Smooth muscle cell (in vitro differentiated cells): ENCODE results near the gene SEC63. TPM values are rescaled to one million over a fixed set of nuclear protein-coding genes. Genes with fewer than 3 reads are reported as not detected.
"Not testable (repeated sequence)": the region's sequence is repeated elsewhere in the genome, so short reads cannot be mapped to it uniquely, and the experiment has no call there.

ENCODE experiments used
- DNase-seq: peaks from one replicate; lab custom pipeline; 2025; ENCODE audit not compliant: unreplicated experiment; lab: John Stamatoyannopoulos, UW
- H2AFZ ChIP-seq: fragments of 200-600 bp; sonication (generic); 2 replicates; pipeline ENCODE4 v1.6.0; 2016; ENCODE audit warnings: antibody characterized with exemption, low read depth, mild to moderate bottlenecking
- H3F3A ChIP-seq: fragments of 200-600 bp; sonication (generic); 2 replicates; pipeline ENCODE4 v1.6.0; 2017; ENCODE audit warnings: antibody characterized with exemption, low read depth
- H3K27ac ChIP-seq: fragments of 200-600 bp; sonication (generic); 2 replicates; pipeline ENCODE4 v1.5.1; 2016; ENCODE audit warnings: low read depth, mild to moderate bottlenecking
- H3K27me3 ChIP-seq: fragments of 200-600 bp; sonication (generic); 2 replicates; pipeline ENCODE4 v1.6.1; 2016; ENCODE audit warnings: low read depth, mild to moderate bottlenecking
- H3K36me3 ChIP-seq: fragments of 200-600 bp; sonication (generic); 2 replicates; pipeline ENCODE4 v1.5.1; 2016; ENCODE audit warnings: low read depth
- H3K4me1 ChIP-seq: fragments of 200-600 bp; sonication (generic); 2 replicates; pipeline ENCODE4 v1.5.1; 2016; ENCODE audit warnings: low read depth
- H3K4me2 ChIP-seq: fragments of 200-600 bp; sonication (generic); 2 replicates; pipeline ENCODE4 v1.6.0; 2016; ENCODE audit warnings: mild to moderate bottlenecking
- H3K4me3 ChIP-seq: fragments of 200-600 bp; sonication (generic); 2 replicates; pipeline ENCODE4 v1.5.1; 2016; ENCODE audit warnings: mild to moderate bottlenecking
- H3K79me2 ChIP-seq: fragments of 200-600 bp; sonication (generic); 2 replicates; pipeline ENCODE4 v1.6.0; 2016; ENCODE audit warnings: low read depth, mild to moderate bottlenecking
- H3K9ac ChIP-seq: fragments of 200-600 bp; sonication (generic); 2 replicates; pipeline ENCODE4 v1.6.0; 2016; ENCODE audit warnings: low read depth
- H3K9me3 ChIP-seq: fragments of 200-600 bp; sonication (generic); replicated peaks from 2 replicates; pipeline ENCODE4 v1.5.1; 2016; ENCODE audit warnings: low read depth
- H4K20me1 ChIP-seq: fragments of 200-600 bp; sonication (generic); 2 replicates; pipeline ENCODE4 v1.6.0; 2016; ENCODE audit warnings: low read depth
- CTCF ChIP-seq: fragments of 200-600 bp; sonication (generic); IDR thresholded peaks from 2 replicates; pipeline ENCODE4 v1.5.1; 2017; ENCODE audit warnings: borderline replicate concordance, mild to moderate bottlenecking, antibody characterized with exemption; ENCODE audit not compliant: insufficient read depth, poor library complexity, severe bottlenecking
- WGBS: methylation state at CpG from one replicate; pipeline ENCODE4 v1.1.7; 2016; ENCODE audit warnings: low lambda C conversion rate; 5-methylcytosine and 5-hydroxymethylcytosine counted together
- polyA plus RNA-seq: library from polyadenylated mRNA; unstranded; fragments of >200 nt; fragmentation: Nextera tagmentation; extraction: Ambion mirVana; gene quantifications from 2 replicates; pipeline ENCODE4 v1.2.1, GENCODE V29; 2016
- total RNA-seq: library from RNA; depleted of rRNA; stranded (reverse); fragments of >200 nt; gene quantifications from 2 replicates; pipeline ENCODE4 v1.2.3, GENCODE V29; 2014

SEC63 gene
- total and polyA plus RNA-seq, 2 experiments from 2014 or later, result 67.0 to 95.1 TPM

DNA sequence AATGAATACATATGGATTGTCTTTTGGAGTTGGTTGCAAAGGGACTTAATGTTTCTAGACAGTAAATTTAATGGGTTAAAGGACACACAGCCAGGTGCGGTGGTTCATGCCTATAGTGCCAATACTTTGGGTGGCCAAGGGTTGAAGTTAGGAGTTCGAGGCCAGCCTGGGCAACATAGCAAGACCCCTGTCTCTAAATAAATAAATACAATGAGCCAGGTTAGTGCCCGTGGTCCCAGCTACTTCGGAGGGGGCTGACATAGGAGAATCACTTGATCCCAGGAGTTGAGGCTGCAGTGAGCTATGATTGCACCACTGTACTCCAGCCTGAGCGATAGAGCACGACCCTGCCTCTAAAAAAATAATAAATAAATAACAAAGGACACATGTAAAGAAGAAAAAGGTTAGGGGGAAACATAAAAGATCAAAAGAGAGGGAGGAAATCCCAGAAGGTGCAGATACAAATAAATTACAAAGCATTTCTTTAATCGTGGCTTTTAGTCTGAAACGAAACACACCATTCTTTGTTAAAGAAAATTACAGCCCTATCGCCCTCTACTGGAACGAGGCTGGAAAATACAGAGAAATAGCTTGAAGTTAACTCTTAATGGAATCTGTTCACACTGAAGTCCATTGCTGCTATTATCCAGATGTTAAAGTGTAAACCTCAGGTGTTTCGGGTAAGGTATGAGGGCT is 91.3 kb downstream of the SEC63 start:
- Histone ChIP-seq H4K20me1 (peaks cover 4% of the 10 kb centered on the region), H3K36me3 (peaks cover 3% of the 10 kb centered on the region), H3K9me3 (no peaks in the 10 kb centered on the region), H3K4me1 (peaks cover 16% of the 10 kb centered on the region), H3K79me2 (no peaks in the 10 kb centered on the region), H3K27me3 (no peaks in the 10 kb centered on the region), H3F3A (peaks cover 8% of the 10 kb centered on the region), H2AFZ (no peak overlapping the region), H3K9ac (no peak overlapping the region), H3K4me3 (no peak overlapping the region), H3K4me2 (no peak overlapping the region), H3K27ac (no peak overlapping the region)
- TF ChIP-seq CTCF, result peak; percentile 47
- WGBS, result 63% methylated on average over 11 of the region's 11 CpGs
- DNase-seq, result no peak

- peaks cover 6% of the 10 kb centered on the region for H3F3A ChIP-seq
- TF ChIP-seq CTCF, result no peak
- no peaks in the 10 kb centered on the region for H3K9me3 ChIP-seq
- no peaks in the 10 kb centered on the region for H3K27me3 ChIP-seq
- H3K79me2 ChIP-seq, result no peaks in the 10 kb centered on the region
- no peak overlapping the region for H3K4me2 ChIP-seq
- H2AFZ ChIP-seq, result no peak overlapping the region
- H3K4me1 ChIP-seq, result peaks cover 6% of the 10 kb centered on the region
- no peak overlapping the region for H3K9ac ChIP-seq
- WGBS, result 77% methylated on average over 5 of the region's 5 CpGs
- no peaks in the 10 kb centered on the region for H3K36me3 ChIP-seq
- no peak overlapping the region for H3K4me3 ChIP-seq
- no peak for DNase-seq
- H3K27ac ChIP-seq, result no peak overlapping the region
- H4K20me1 ChIP-seq, result no peaks in the 10 kb centered on the region
Observed at GRCh38 chr6:107864226-107865127, 93.5 kb downstream of the SEC63 start.

DNA sequence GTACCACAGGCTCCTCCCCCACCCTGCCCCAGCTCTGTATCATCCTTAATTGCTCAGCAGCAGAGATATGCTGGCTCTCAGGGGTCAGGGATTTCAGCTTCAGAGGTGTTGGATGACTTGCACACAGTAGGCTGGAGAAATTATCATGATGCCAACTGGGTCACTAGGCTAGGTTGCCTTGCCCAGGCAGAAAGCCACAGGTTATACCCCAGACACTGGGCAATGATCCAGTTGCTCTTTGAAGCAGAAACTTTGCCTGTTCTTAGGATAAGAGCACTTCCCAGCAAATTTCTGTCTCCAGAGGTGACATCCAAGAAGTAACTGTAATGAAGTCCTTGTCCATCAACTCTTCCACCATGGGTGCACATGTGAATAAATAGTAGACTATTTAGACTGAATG is 95.6 kb downstream of the SEC63 start:
- H3K27me3 ChIP-seq, result no peaks in the 10 kb centered on the region

GRCh38 chr6:107860963-107861362 is 97.0 kb downstream of the SEC63 start:
- H3K4me3 ChIP-seq, H3K79me2 ChIP-seq, H3K9ac ChIP-seq, H3F3A ChIP-seq, H3K4me2 ChIP-seq, DNase-seq, H3K27me3 ChIP-seq, H4K20me1 ChIP-seq, H3K9me3 ChIP-seq, H2AFZ ChIP-seq, H3K27ac ChIP-seq, H3K36me3 ChIP-seq, H3K4me1 ChIP-seq: not testable (repeated sequence)
- 97% methylated on average over 4 of the region's 4 CpGs for WGBS

More for the DNA sequence above, 95.6 kb downstream of the SEC63 start:
- no peaks in the 10 kb centered on the region for H3K36me3 ChIP-seq
- H3K4me1 ChIP-seq, result peaks cover 6% of the 10 kb centered on the region
- H3F3A ChIP-seq, result peaks cover 6% of the 10 kb centered on the region
- H3K79me2 ChIP-seq, result no peaks in the 10 kb centered on the region
- H3K27ac ChIP-seq, result no peak overlapping the region
- H3K9ac ChIP-seq, result no peak overlapping the region
- no peak for TF ChIP-seq CTCF
- H2AFZ ChIP-seq, result no peak overlapping the region
- no peaks in the 10 kb centered on the region for H4K20me1 ChIP-seq
- H3K4me3 ChIP-seq, result no peak overlapping the region
- H3K9me3 ChIP-seq, result no peaks in the 10 kb centered on the region
- no peak overlapping the region for H3K4me2 ChIP-seq
- no peak for DNase-seq

- 59% methylated on average over 18 of the region's 18 CpGs for WGBS
- not testable (repeated sequence) for H3F3A ChIP-seq, DNase-seq, H3K36me3 ChIP-seq, H3K27ac ChIP-seq, H3K4me3 ChIP-seq, H3K27me3 ChIP-seq, H3K9me3 ChIP-seq, H3K9ac ChIP-seq, H4K20me1 ChIP-seq, H3K4me1 ChIP-seq, H3K4me2 ChIP-seq, H3K79me2 ChIP-seq, H2AFZ ChIP-seq
Observed at GRCh38 chr6:107860144-107860543, 97.9 kb downstream of the SEC63 start.
